GM12891 (cell line): ENCODE results near the gene CSPG4.

Experiments used
- DNase-seq: peaks from one replicate; pipeline ENCODE4 v3.0.0; 2011; ENCODE audit warnings: low spot score; ENCODE audit not compliant: insufficient read length
- FAIRE-seq: peaks from 2 replicates; lab custom pipeline; 2011; peaks lifted over from hg19 to GRCh38; lab: Jason Lieb, UNC
- PAX5 ChIP-seq: IDR thresholded peaks from 2 replicates; pipeline ENCODE4 v1.6.1; 2011; ENCODE audit warnings: low read length, moderate library complexity, mild to moderate bottlenecking; ENCODE audit not compliant: insufficient read depth, severe bottlenecking
- POLR2A ChIP-seq: IDR thresholded peaks from 2 replicates; pipeline ENCODE4 v1.6.1; 2011; ENCODE audit warnings: low read depth, low read length, control low read depth
- POLR2AphosphoS5 ChIP-seq: IDR thresholded peaks from 2 replicates; pipeline ENCODE4 v1.6.1; 2011; ENCODE audit warnings: low read depth, low read length, control low read depth
- POU2F2 ChIP-seq: IDR thresholded peaks from 2 replicates; pipeline ENCODE4 v1.6.1; 2011; ENCODE audit warnings: low read depth, mild to moderate bottlenecking, control low read depth, low read length, moderate library complexity
- SPI1 ChIP-seq: IDR thresholded peaks from 2 replicates; pipeline ENCODE4 v1.6.1; 2011; ENCODE audit warnings: low read depth, low read length, control low read depth
- TAF1 ChIP-seq: IDR thresholded peaks from 2 replicates; pipeline ENCODE4 v1.6.1; 2011; ENCODE audit warnings: low read depth, low read length, control low read depth

The CSPG4 gene

DNA sequence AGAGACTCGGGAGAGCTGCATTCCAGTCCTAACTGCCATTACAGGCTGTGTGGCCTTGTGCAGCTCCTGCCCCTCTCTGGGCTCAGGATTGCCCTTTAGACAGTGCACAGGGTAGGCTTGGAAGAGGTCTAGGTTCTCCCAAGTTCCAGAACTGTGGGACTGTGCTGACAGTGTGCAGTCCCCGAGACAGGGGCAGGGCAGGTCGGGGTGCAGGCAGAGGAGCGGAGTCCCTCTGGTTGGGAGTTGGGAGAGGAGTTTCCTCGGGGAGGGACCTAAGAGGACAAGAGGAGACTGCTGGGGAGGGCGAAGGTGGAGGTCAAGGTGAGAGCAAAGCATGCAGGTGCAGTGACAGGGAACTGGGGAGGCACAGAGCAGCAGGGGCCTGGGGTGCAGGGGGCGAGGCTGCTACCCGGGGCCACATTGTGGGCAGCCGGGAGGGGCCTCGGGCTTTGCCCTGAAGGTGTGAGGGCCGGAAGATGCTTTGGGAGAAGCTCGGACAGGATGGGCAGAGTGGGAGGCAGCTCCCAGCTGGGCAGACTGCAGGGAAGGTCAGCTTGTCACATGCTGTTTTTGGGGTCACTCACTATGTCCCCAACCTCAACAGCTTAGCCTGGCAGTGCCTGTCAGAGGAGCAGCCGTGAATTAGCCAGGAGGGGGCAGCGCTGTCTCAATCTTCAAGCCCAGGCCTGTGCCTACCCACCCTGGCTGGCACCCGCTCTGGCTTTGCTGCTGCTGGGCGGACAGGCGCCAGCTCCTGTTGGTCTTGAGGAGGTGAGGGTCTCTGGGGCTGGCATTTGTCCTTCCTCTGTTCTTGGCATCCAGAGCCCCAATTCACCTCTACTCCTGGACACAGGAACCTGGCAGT is 15.4 kb upstream of the CSPG4 start:
- peak; percentile 88 for FAIRE-seq
- no peak for DNase-seq
- no peak for TF ChIP-seq POLR2A
- TF ChIP-seq PAX5, result no peak
- TF ChIP-seq SPI1, result no peak
- no peak for TF ChIP-seq POLR2AphosphoS5
- no peak for TF ChIP-seq POU2F2
- no peak for TF ChIP-seq TAF1

GRCh38 chr15:75727031-75727531 is 14.4 kb upstream of the CSPG4 start:
- DNase-seq, result no peak
- no peak for FAIRE-seq
- TF ChIP-seq POU2F2 (no peak), PAX5 (no peak), TAF1 (no peak), POLR2A (no peak), SPI1 (no peak), POLR2AphosphoS5 (no peak)

DNA sequence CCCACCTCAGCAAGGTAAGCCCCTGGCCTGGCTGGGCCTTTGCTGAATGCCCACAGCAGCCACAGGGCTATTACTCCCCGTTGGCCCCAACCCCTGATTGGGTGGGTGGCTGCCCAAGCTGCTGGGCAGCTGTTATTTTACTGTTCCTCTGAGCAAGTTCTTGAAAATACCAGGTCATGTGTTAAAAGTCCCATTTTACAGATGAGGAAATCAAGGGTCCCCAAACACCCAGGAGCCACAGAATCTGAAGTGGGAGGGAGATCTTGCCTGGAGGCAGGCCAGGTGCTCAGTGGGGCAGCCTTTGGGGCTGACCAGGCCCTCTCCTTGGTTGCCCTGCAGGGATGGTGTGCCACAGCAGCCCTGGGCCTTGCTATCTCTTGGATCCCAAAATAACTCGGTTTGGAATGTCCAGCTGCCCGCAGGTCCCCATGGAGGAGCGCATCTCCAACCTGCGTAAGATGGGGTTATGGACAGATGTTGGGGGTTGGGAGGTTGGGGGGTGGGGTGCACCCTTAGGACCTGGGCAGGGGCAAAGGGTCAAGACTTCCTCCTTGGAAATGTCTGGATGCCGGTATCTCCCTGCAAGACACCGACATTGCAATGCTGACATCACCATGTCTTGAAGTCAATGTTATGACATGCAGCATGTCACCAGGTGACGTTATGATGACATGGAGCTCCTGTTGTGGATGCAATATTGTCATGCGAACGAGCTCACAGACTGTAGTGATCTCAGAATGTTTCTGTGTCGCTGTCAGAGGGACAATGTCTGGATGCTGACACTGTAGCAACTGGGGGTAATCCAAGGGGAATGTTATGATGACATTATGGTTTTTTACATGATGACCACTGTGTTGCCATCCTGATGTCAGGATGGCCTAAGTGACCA is 13.3 kb upstream of the CSPG4 start:
- FAIRE-seq (no peak), DNase-seq (no peak)
- TF ChIP-seq POLR2AphosphoS5 (no peak), POU2F2 (no peak), PAX5 (no peak), TAF1 (no peak)

DNA sequence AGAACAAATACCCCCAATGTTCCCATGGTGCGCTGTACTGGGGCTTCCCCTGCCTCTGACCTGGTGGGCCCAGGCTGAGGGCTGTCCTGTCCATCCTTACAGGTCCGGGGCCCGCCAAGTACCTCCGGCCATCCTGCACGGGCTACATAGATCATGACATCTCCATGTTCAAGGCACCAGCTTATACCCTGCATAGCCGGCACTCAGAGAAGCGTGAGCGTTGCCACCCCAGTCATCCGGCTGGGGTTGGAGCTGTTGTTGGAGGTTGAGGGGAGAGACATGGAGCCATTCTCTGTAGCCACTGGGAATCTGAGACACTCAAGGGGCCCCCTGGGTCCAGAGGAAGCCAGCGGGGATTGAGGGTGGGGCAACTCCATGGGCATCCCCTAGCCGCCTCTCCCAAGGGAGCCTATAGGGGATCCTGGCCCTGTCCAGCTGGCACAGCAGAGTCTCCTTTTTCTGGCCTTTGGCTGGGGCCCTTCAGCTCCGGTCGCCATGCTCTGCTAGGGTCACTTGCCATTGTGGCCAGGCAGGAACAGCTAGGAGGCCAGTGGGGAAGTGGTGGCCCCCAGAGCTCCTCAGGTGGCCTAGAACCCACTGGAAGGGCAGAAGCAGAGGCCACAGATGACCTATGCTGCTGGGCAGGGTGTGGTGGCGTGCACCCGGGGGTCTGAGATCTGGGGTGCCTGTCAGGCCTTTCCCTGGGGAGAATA is 12.5 kb upstream of the CSPG4 start:
- DNase-seq (no peak), FAIRE-seq (no peak)
- TF ChIP-seq SPI1 (no peak), PAX5 (no peak), POLR2AphosphoS5 (no peak), TAF1 (no peak)

- TF ChIP-seq TAF1 (no peak), PAX5 (no peak), POLR2A (no peak), POLR2AphosphoS5 (no peak), POU2F2 (no peak), SPI1 (no peak)
- DNase-seq (no peak), FAIRE-seq (peak; percentile 70)
These were observed 11.4 kb upstream of the CSPG4 start for GRCh38 chr15:75723847-75724660.

DNA sequence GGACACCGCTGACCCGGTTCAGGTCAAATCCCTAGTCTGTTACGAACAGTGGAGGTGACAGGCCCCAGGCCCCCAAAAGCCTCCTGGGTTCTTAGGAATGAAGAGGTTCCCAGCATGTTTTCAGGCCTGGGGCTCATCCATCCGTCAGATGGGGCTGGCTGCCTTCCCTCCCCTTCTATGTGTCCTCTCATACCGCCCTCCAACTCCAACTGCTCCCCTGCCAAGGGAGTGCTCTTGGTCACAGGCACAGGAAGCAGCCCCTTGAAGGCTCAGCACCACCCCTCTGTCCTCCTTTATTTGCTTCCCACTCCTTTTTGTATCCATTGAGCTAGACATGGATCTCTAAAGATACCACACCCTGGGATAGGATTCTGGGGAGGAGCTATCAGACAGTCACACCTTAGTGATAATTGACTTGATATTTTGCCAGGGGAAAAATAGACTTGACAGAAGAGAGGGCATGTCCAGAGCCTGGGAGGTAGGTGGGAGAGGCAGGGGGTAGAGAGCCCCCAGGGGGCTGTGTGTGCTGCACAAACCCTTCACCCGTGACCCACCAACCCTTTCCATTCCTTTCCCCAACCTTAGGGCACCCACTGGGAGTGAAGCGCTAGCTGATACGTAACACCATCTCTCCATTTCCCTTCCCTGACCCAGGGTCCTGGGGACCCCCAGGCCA is 10.7 kb upstream of the CSPG4 start:
- FAIRE-seq (no peak), DNase-seq (no peak)
- no peak for TF ChIP-seq PAX5

GRCh38 chr15:75721923-75722870 is 9.5 kb upstream of the CSPG4 start:
- TF ChIP-seq TAF1 (no peak), PAX5 (no peak), POLR2AphosphoS5 (no peak), SPI1 (no peak), POU2F2 (no peak), POLR2A (no peak)
- DNase-seq (no peak), FAIRE-seq (no peak)

DNA sequence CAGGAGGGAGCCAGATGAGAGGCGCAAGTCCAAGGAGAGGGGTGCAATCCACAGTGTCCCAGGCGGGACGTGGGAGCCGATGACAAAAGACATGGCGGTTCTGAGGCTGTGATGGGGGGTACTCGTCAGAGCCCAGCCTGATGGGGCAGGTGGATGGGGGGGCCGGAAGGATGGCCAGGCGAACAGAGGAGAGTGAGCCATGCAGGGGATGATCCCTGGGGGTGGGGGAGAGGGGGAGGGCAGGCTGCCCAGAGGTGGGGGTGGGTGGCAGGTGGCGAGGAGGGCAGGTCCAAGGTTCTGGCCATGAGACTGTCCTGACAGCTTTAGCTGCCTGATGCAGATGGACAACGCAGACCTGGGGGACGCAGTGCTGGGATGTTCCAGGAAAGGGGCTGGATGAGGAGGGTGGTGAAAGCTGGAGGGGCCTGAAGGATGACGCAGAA is 8.9 kb upstream of the CSPG4 start:
- FAIRE-seq (no peak), DNase-seq (no peak)
- TF ChIP-seq PAX5 (no peak), POLR2AphosphoS5 (no peak), POU2F2 (no peak), POLR2A (no peak), TAF1 (no peak), SPI1 (no peak)
